ENCODE measurements around the gene CFAP69. TPM values are rescaled to one million over a fixed set of nuclear protein-coding genes. Genes with fewer than 3 reads are reported as not detected.

The CFAP69 gene
- total and polyA plus RNA-seq, 10 of the 15 experiments (the other 5 are each of a cell fraction or from before 2014, with no cell fraction given) = 0.11 to 3.1 (median 0.48) TPM; not detected in 1

GRCh38 chr7:90242369-90243168 is 2.4 kb upstream of the CFAP69 start (continued):
- TF ChIP-seq CUX1 (IDR thresholded peaks at IDR 0.05; ENCODE audit: insufficient replicate concordance, low read depth, low read length) = no peak
- peak; percentile 93 for TF ChIP-seq NR2F1 (conservative IDR thresholded peaks at IDR 0.05)
- TF ChIP-seq, protein P1, sequence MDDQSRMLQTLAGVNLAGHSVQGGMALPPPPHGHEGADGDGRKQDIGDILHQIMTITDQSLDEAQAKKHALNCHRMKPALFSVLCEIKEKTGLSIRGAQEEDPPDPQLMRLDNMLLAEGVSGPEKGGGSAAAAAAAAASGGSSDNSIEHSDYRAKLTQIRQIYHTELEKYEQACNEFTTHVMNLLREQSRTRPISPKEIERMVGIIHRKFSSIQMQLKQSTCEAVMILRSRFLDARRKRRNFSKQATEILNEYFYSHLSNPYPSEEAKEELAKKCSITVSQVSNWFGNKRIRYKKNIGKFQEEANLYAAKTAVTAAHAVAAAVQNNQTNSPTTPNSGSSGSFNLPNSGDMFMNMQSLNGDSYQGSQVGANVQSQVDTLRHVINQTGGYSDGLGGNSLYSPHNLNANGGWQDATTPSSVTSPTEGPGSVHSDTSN (IDR thresholded peaks at IDR 0.05; ENCODE audit: insufficient replicate concordance, low read depth, low read length) = no peak
- TF ChIP-seq GATAD2B (conservative IDR thresholded peaks at IDR 0.05; ENCODE audit: low read depth) = peak; percentile 88
- no peak for TF ChIP-seq WRNIP1 (IDR thresholded peaks at IDR 0.05; ENCODE audit: borderline replicate concordance, low read depth, low read length)
- TF ChIP-seq, protein P2, sequence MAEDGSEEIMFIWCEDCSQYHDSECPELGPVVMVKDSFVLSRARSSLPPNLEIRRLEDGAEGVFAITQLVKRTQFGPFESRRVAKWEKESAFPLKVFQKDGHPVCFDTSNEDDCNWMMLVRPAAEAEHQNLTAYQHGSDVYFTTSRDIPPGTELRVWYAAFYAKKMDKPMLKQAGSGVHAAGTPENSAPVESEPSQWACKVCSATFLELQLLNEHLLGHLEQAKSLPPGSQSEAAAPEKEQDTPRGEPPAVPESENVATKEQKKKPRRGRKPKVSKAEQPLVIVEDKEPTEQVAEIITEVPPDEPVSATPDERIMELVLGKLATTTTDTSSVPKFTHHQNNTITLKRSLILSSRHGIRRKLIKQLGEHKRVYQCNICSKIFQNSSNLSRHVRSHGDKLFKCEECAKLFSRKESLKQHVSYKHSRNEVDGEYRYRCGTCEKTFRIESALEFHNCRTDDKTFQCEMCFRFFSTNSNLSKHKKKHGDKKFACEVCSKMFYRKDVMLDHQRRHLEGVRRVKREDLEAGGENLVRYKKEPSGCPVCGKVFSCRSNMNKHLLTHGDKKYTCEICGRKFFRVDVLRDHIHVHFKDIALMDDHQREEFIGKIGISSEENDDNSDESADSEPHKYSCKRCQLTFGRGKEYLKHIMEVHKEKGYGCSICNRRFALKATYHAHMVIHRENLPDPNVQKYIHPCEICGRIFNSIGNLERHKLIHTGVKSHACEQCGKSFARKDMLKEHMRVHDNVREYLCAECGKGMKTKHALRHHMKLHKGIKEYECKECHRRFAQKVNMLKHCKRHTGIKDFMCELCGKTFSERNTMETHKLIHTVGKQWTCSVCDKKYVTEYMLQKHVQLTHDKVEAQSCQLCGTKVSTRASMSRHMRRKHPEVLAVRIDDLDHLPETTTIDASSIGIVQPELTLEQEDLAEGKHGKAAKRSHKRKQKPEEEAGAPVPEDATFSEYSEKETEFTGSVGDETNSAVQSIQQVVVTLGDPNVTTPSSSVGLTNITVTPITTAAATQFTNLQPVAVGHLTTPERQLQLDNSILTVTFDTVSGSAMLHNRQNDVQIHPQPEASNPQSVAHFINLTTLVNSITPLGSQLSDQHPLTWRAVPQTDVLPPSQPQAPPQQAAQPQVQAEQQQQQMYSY (CRISPR knock-in tag; IDR thresholded peaks at IDR 0.05) = no peak

Data from GM12878 (cell line).